DND-41 (cell line): ENCODE measurements around the gene TRAF3IP3.

Experiments used
- EZH2 ChIP-seq: IDR thresholded peaks from 3 replicates; pipeline ENCODE4 v1.6.1; 2012; ENCODE audit warnings: borderline replicate concordance, low read depth, mild to moderate bottlenecking, moderate library complexity, low read length, inconsistent platforms; ENCODE audit not compliant: severe bottlenecking
- TF ChIP-seq, protein P1 (sequence below): IDR thresholded peaks from 2 replicates; pipeline ENCODE4 v1.5.1; 2012; ENCODE audit warnings: borderline replicate concordance, low read length, moderate library complexity, mild to moderate bottlenecking; ENCODE audit not compliant: poor library complexity, severe bottlenecking; ENCODE audit errors: extremely low read depth

DNA sequence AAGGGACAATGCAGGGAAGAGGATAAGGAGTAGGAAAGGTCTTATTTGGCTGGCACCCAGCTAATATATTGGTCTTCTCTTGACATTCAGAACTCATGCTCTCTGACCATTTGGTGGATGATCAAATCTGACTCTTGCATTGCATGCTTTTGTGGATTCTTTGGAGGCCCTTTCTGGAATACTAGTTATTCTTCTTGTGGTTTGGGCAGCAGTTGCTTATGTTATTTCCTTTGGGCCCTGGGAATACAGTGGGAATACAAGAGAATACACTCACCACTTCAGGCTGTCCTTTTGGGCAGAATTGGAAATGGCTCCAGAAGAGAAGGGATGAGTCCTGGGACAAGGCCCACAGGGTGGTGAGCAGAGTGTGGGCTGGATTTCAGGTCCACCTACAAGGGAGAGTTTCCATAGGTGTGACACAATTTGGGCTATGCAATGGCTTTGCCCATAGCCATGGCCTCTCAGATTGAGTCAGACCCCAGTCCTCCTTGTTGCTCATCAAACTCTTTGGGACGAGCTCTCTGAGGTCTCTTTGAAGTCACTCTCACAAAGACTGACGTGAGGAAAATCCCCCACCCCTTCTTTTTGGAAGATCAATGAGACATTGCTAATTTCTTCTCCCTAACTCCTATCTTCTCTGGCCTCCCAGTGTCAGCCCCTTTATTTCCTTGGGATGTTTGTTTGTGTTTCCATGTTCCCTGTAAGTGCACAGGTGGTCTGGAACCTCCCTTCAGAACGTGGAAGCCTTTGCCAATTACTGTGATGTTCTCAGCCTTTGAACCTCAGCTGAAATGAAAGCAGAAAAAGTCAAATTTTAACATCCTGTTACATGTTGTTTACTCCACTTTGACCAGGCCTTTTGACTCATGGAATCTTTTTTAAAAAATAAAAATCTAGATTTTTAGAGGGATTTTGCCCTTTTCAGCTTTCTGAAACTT, 31.8 kb upstream of the TRAF3IP3 start:
- TF ChIP-seq, protein P1, sequence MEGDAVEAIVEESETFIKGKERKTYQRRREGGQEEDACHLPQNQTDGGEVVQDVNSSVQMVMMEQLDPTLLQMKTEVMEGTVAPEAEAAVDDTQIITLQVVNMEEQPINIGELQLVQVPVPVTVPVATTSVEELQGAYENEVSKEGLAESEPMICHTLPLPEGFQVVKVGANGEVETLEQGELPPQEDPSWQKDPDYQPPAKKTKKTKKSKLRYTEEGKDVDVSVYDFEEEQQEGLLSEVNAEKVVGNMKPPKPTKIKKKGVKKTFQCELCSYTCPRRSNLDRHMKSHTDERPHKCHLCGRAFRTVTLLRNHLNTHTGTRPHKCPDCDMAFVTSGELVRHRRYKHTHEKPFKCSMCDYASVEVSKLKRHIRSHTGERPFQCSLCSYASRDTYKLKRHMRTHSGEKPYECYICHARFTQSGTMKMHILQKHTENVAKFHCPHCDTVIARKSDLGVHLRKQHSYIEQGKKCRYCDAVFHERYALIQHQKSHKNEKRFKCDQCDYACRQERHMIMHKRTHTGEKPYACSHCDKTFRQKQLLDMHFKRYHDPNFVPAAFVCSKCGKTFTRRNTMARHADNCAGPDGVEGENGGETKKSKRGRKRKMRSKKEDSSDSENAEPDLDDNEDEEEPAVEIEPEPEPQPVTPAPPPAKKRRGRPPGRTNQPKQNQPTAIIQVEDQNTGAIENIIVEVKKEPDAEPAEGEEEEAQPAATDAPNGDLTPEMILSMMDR = no peak
- no peak for TF ChIP-seq EZH2
